Embryonic facial prominence (tissue), 1 donor: ENCODE data around the gene SERPINB1.

Experiments
- DNase-seq: peaks from one replicate; pipeline ENCODE4 v3.0.0-alpha.2; 2016; ENCODE audit errors: extremely low spot score

Gene SERPINB1

GRCh38 chr6:2794171-2794730 is 47.4 kb downstream of the SERPINB1 start:
- no peak for DNase-seq

GRCh38 chr6:2793534-2794151 is 48.0 kb downstream of the SERPINB1 start:
- DNase-seq: no peak

DNA sequence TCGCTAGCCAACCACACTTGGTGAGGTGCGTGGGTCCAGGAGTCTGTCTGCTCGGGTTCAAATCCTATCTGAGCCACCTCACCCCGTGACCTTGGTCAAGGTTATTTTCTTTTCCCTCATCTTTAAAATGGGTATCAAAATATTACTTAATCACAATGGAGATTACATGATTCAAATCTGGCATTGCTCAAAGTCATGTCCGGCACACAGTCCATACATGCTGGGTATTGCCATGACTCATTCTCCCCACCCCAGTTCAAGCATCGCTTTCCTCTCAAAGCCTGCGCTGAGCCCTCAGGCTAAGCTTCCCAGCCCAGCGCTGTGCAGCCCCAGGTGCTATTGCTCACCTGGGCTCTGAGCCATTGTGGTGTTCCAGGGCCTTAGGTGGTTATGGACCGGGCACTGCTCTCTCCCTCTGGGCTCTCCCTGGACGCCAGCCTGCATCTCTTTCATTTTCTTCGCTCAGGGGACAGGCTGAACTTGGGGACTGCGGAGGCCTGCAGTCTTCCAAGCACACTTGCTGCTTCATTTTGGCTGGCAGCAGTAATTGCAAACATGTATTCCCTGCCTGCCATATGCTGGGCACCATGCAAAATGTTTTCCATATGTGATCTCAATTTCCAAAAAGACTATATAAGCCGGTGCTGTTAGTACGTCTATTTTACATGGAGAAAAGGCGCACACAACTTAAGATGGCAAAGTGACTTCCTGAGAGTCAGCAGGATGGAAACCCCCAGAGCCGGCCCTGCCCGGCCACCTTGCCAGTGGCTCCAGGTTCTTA is 49.1 kb downstream of the SERPINB1 start:
- DNase-seq: no peak

- no peak for DNase-seq
Observed at GRCh38 chr6:2791450-2791974, 50.2 kb downstream of the SERPINB1 start.

DNA sequence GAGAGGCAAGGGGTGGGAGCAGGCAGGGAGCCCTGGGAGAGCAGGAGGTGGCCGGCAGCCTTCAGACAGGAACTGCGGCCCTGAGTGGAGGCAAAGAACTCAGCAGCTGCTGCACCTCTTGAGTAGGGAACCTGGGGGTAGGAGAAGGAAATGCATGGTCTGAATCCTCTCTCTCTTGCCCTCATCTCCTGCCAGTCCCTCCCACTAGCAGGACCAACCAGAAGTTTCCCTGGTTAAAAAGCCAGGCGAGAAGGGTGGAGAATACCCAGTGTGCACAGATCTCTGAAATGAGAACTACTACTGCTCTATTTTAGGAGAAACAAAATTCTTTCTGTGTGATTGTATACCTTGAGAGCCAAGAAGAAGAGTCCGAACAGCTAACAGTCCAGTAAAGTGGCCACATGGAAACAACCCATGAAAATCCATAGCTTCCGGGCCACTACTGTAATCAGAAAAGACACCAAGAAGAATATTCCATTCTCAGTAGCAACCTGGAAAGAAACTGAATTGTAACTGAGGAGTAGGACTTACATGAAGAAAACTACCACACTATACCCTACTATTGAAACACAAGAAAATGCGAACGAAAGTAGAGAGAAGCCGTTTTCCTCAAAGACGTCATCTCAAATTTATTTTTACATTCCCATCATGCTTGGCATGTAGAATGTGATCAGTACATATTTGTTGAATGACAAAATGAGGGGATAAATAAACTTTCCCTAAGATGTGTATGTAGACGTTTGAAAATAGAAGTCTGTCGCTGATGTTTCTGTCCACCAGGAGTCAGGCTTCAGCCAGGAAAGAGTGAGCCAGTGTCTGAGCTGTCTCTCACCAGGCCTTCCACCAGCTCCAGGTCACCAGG is 50.8 kb downstream of the SERPINB1 start:
- no peak for DNase-seq

- no peak for DNase-seq
Observed at GRCh38 chr6:2786269-2786668, 55.4 kb downstream of the SERPINB1 start.

DNA sequence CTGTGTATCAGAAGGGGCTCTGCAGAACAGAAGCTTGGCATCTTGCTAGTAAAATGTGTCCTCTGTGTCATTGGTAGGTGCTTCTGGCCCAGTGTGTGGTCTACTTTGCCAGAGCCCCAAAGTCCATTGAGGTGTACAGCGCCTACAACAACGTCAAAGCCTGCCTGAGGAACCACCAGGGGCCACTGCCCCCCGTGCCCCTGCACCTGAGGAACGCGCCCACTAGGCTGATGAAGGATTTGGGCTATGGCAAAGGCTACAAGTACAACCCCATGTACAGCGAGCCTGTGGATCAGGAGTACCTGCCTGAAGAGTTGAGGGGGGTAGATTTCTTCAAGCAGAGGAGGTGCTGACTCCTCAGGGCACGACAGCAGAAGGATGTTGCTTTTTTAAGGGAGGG is 56.7 kb downstream of the SERPINB1 start:
- DNase-seq: no peak

- DNase-seq: no peak
Observed at GRCh38 chr6:2784061-2784460, 57.6 kb downstream of the SERPINB1 start.

GRCh38 chr6:2783188-2783963 is 58.3 kb downstream of the SERPINB1 start:
- DNase-seq: no peak

- DNase-seq: no peak
Observed at GRCh38 chr6:2782825-2783187, 58.9 kb downstream of the SERPINB1 start.

DNA sequence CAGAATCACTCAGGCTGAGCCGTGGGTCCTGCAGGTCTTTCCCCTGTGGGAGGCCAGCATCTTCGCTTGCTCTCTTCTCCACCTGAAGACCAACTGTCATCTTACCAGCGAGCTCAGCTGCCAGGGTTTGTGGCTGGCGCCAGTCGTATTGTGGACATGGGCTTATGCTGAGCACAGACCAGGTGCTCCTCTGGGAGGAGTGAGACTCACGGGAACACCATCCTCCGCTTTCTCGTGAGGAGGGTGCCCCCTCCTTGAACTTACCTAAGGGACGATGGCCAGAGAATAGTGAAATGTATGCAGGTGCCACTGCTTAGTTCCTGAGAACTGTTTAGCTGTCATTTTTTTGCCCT is 59.3 kb downstream of the SERPINB1 start:
- no peak for DNase-seq
